GM10266 (cell line): Measurements from ENCODE around the gene ST3GAL5.
"Not testable (repeated sequence)": the region's sequence is repeated elsewhere in the genome, so short reads cannot be mapped to it uniquely, and the experiment has no call there.

ENCODE experiments used
- DNase-seq: peaks from one replicate; pipeline ENCODE4 v3.0.0; 2012; ENCODE audit errors: extremely low spot score
- TF ChIP-seq, protein P1 (sequence below): IDR thresholded peaks from 2 replicates; pipeline ENCODE4 v1.5.1; 2012; ENCODE audit warnings: mild to moderate bottlenecking, low read depth; ENCODE audit not compliant: control insufficient read depth, insufficient read depth; ENCODE audit errors: missing control alignments

The ST3GAL5 gene

DNA sequence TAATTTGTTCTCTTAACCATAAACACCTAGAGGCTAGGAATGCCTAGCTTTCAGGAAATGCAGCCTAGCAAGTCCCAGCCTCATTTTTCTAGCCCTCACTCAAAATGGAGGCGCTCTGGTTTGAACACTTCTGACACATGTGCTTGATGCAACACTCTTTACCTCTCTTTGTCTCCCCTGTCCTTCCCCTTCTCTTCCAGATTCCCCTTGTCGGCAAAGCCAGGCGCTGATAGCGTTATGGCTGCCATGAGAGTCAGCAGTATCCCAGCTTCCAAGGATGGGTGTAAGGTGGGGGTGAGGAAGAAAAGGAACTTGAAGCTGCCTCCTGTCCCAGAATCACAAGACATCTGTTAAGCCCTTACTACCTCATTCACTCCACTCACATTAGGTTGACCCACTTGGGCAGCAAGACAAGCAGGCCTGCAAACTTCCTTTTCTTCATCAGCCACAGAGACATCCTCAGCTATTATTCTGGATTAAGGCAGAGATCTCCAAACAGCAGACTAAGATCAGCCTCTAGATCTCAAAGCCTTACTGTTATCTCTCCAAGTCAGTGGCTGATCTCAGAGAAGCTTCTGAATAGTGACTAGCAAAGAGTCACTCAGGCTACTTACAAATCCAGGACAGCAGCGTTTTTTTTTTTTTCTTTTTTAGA lies 1.9 kb upstream of the ST3GAL5 start:
- TF ChIP-seq, protein P1, sequence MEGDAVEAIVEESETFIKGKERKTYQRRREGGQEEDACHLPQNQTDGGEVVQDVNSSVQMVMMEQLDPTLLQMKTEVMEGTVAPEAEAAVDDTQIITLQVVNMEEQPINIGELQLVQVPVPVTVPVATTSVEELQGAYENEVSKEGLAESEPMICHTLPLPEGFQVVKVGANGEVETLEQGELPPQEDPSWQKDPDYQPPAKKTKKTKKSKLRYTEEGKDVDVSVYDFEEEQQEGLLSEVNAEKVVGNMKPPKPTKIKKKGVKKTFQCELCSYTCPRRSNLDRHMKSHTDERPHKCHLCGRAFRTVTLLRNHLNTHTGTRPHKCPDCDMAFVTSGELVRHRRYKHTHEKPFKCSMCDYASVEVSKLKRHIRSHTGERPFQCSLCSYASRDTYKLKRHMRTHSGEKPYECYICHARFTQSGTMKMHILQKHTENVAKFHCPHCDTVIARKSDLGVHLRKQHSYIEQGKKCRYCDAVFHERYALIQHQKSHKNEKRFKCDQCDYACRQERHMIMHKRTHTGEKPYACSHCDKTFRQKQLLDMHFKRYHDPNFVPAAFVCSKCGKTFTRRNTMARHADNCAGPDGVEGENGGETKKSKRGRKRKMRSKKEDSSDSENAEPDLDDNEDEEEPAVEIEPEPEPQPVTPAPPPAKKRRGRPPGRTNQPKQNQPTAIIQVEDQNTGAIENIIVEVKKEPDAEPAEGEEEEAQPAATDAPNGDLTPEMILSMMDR: no peak
- no peak for DNase-seq

DNA sequence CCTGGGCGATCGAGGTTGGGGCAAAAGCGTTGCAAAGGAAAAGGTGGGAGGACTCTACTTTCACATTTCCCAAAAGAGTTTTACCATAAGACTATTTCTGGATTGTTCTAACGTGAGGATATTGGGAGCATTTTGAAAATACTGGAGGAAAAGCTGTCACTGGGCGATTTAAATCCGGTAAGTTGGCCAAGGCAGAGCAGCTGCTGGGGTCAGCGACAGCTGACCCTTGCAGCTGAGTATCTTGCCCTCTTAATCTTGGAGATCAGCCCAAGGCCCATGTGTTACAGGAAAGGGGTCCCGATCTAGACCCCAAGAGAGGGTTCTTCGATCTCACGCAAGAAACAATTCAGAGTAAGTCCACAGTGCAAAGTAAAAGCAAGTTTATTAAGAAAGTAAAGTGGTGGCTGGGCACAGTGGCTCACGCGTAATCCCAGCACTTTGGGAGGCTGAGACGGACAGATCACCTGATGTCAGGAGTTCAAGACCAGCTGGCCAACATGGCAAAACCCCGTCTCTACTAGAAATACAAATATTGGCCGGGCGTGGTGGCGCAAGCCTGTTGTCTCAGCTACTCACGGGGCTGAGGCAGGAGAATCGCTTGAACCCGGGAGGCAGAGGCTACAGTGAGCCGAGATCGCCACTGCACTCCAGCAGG lies 964 bp upstream of the ST3GAL5 start:
- TF ChIP-seq, protein P1: no peak
- no peak for DNase-seq

- TF ChIP-seq, protein P1: no peak
- peak; percentile 44 for DNase-seq
Observed at GRCh38 chr2:85888020-85888683, 638 bp downstream of the ST3GAL5 start.

DNA sequence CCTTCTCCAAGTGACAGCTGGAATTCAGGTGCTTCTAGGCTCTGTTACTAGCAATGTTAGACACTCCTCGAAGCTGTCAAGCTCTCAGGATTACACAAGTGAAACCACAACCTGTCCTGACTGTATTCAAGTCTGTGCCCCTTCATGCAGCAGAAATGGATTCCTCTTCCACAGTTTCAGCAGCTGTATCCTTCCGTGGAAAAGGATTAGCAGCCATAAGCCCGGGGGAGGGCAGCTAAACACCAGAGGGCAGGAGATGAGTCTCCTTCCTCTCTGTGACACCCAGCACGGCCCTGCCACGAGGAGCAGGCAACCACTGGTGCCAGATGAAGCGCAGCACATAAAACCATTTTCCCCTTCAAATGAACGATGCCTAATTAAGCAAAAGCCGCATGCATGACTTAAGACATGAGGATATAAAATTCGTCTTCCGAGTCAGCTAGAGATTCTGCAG lies 1.2 kb downstream of the ST3GAL5 start:
- peak; percentile 35 for DNase-seq
- TF ChIP-seq, protein P1: no peak

DNA sequence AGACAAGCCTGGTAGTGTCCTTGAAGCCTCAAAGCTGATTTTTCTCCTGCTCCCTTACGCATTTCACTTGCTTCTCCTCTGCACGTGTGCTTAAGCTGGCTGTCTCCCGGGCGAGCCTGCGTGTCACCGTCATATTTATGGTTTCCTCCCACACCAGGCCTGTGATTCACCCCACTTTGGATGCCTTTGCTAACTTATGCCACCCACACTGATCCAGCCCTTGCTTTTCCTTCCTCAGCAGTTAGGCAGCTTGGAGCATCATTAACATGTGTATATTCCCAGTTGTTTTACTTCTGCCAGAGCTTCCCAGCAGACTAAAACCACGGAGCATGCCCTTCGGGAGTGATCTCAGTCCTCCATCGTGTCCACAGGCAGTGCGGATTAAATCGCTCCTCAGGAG lies 2.2 kb downstream of the ST3GAL5 start:
- TF ChIP-seq, protein P1: no peak
- no peak for DNase-seq

GRCh38 chr2:85886141-85886540 lies 2.6 kb downstream of the ST3GAL5 start:
- no peak for DNase-seq
- TF ChIP-seq, protein P1: no peak

DNA sequence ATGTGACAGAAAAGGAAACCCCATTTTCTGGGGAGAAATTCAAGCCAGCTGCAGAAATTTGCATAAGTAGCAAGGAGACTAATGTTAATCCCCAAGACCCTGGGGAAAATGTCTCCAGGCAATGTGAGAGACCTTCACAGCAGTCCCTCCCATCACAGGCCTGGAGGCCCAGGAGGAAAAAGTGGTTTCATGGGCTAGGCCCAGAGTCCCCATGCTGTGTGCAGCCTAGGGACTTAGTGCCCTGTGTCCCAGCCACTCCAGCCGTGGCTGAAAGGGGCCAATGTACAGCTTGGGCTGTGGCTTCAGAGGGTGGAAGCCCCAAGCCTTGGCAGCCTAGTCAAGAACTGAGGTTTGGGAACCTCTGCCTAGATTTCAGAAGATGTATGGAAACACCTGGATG lies 7.0 kb downstream of the ST3GAL5 start:
- DNase-seq: not testable (repeated sequence)

- not testable (repeated sequence) for DNase-seq
Observed at GRCh38 chr2:85880716-85881328, 8.0 kb downstream of the ST3GAL5 start.
